Right lobe of liver (tissue), 4 donors: Measurements from ENCODE around the gene CEP89.

ENCODE experiments used
- CTCF ChIP-seq, 4 donors: fragments of 200-600 bp in 3 of 4; fragments of 450-650 bp in 1 of 4; IDR thresholded peaks; one replicate each; pipeline versions ENCODE4 v1.5.1 to v1.8.0; 2016 to 2022; ENCODE audit warnings: antibody characterized with exemption in 4 of 4, mild to moderate bottlenecking in 2 of 4
- POLR2A ChIP-seq: fragments of 450-650 bp; IDR thresholded peaks from one replicate; pipeline ENCODE4 v1.6.1; 2017; ENCODE audit warnings: antibody characterized with exemption, mild to moderate bottlenecking
- donor health status: DM: no; HTN: no; CAD: no.
- donor health status: DM: no; HTN: no; CAD: no.
- donor health status: DM: no; HTN: yes; CAD: no.

DNA sequence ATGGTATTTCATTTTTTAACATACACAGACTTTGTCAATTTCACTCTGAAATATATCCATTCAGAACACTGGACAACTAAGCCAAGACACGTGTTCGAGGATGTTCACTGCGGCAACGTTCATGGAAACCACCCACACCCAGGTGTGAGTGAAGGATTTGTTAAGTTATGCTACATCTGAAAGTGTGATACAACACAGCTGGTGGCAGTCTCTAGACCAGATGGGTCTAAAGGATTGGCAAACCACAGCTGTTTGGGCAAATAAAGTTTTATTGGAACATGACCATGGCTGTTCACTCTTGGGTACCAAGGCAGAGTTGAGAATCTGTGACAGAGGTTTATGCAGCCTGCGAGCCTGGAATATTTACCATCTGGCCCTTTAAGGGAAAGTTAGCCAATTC, 114.2 kb downstream of the CEP89 start:
- TF ChIP-seq CTCF (IDR thresholded peaks at IDR 0.05) (no peak), POLR2A (no peak)
